HG03060 (cell line): ENCODE data around the gene RBPJ.

Experiments used
- ATAC-seq: cut with Tn5 transposase; IDR thresholded peaks from one replicate; pipeline ENCODE4 v1.9.1; 2021; ENCODE audit warnings: low read depth, moderate number of reproducible peaks; ENCODE audit not compliant: unreplicated experiment

Gene RBPJ

GRCh38 chr4:26320538-26321372 is at the start of gene RBPJ:
Gene RBPJ, plus strand, starts transcription at chr4:26321014. Its CDS starts 15 bp downstream, at chr4:26321029.
- ATAC-seq, result no peak

- ATAC-seq, result no peak
Measured at GRCh38 chr4:26271703-26272102, 49.1 kb upstream of the RBPJ start.

GRCh38 chr4:26272654-26273615 is 47.9 kb upstream of the RBPJ start:
- no peak for ATAC-seq

- ATAC-seq, result no peak
Measured at GRCh38 chr4:26273616-26273980, 47.2 kb upstream of the RBPJ start.

GRCh38 chr4:26275281-26275680 is 45.5 kb upstream of the RBPJ start:
- ATAC-seq, result no peak

GRCh38 chr4:26279446-26279845 is 41.4 kb upstream of the RBPJ start:
- no peak for ATAC-seq

GRCh38 chr4:26281881-26282280 is 38.9 kb upstream of the RBPJ start:
- ATAC-seq, result no peak

GRCh38 chr4:26284536-26284935 is 36.3 kb upstream of the RBPJ start:
- ATAC-seq, result no peak

GRCh38 chr4:26285272-26285671 is 35.5 kb upstream of the RBPJ start:
- ATAC-seq, result no peak

GRCh38 chr4:26287756-26288155 is 33.1 kb upstream of the RBPJ start:
- ATAC-seq, result no peak

- ATAC-seq, result peak; percentile 71
Measured at GRCh38 chr4:26288355-26288909, 32.4 kb upstream of the RBPJ start.

GRCh38 chr4:26289401-26289800 is 31.4 kb upstream of the RBPJ start:
- no peak for ATAC-seq

- no peak for ATAC-seq
Measured at GRCh38 chr4:26290321-26290720, 30.5 kb upstream of the RBPJ start.

GRCh38 chr4:26294904-26295303 is 25.9 kb upstream of the RBPJ start:
- ATAC-seq, result no peak

- no peak for ATAC-seq
Measured at GRCh38 chr4:26296021-26296420, 24.8 kb upstream of the RBPJ start.

- no peak for ATAC-seq
Measured at GRCh38 chr4:26296514-26296913, 24.3 kb upstream of the RBPJ start.

- ATAC-seq, result no peak
Measured at GRCh38 chr4:26297219-26297618, 23.6 kb upstream of the RBPJ start.

GRCh38 chr4:26298198-26298947 is 22.4 kb upstream of the RBPJ start:
- no peak for ATAC-seq

- ATAC-seq, result peak; percentile 74
Measured at GRCh38 chr4:26299254-26299882, 21.4 kb upstream of the RBPJ start.
